Stimulated activated CD4-positive, alpha-beta T cell treated with anti-CD3 and anti-CD28 coated beads, Interleukin-2, amount 100 ng/mL, for 4 hours (primary cell): ENCODE results near the gene DPEP3.

Source experiments
- DNase-seq: peaks from one replicate; pipeline ENCODE4 v3.0.0-alpha.2; 2020; ENCODE audit warnings: low read depth

The DPEP3 gene

DNA sequence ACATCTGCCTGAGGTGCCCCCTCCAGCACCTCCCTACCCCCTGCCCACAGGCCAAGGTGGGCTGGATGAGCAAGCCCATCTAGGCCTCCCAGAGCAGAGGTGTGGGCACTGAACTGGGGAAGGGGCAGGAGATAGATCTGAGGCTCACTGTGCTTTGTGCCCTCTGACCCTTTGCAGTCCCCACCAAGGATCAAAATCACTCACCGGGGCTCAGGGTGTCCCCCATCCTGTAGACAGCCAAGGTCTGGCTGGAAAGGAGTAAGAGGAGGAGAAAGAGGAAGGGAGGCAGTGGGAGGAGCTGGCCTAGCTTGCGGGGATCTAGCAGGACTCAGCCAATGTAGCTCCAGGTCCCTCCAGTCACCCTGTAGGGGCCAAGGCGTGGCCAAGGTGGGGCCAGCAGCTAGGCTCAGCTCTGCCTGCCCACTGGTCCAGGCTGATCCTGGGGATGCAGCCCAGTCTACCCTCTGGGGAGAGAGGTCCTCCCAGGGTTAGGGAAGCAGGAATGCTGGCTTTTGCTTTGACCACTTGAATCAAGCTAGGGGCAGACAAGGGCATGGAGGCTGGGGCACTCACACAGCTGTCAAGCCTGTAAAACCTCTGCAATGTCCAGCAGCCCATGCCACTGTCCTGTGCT lies 13.6 kb downstream of the DPEP3 start:
- no peak for DNase-seq

DNA sequence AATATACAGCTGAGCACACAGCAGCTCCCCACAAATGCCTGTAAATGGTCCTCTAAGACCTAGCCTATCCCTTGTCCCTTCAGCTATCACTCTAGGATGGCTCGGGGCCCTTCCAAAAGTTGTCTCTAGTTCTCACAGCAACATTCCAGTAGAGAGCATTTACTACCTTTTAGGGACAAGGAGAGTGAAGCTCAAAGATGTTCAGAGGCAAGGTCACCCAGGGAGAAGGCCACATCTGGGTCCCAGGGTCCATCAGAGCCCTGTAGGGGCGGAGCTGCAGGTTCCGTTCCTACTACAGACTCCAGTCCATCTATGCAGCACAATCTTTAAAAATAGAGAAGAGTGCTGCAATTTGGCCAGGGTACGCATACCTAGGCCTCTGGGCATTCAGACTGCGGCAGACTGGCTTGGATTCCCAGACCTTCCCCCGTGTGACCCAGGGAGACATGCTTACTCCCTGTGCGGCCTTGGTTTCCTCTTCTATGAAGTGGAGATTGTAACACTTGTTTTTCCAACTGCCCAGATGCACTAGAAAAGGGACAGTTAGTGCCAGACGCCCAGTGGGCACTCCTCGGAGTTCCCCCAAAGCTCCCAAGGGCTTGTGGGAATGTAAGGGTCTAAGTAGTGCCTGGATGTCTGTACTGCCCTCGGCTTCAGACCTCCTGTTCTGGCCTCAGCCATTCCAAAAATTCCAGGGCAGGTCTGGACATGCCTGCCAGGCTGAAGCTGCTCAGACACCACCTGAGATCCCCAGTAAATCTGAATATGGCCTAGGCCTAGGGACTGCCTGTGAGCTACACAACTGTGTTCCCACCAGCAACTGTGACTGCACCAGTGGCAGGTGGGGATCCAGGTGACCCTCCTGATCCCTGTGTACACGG lies 14.4 kb downstream of the DPEP3 start:
- DNase-seq, result no peak

DNA sequence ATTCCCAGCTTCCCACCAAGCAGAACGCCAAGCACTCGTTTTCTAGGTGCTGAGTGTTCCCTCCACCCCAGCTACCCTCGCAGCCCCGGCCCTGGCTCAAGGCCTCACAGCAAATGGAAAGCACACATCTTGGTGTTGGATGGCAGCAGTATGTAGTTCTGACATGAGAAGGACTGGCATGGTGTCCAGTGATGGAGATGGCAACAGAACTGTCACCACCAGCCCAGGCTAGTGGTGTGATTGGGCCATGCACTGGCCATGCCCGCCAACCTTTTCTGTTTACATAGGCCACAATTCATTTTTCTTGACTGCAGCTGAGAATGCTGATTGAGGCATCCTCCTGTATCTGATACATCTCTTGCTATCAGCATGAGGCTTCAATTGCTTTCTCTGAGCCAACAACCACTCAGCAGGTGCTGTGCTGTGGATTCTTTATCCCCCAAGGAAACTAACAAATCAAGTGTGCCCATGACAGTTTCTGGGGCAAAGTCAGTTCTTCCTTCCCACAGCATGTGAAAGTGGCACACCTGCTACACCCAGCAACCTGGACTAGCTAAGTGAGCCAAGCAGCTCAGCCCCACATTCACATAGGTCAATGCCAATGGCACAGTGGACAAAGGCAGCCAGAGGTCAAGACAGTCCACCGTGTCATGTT lies 15.7 kb downstream of the DPEP3 start:
- DNase-seq, result no peak

DNA sequence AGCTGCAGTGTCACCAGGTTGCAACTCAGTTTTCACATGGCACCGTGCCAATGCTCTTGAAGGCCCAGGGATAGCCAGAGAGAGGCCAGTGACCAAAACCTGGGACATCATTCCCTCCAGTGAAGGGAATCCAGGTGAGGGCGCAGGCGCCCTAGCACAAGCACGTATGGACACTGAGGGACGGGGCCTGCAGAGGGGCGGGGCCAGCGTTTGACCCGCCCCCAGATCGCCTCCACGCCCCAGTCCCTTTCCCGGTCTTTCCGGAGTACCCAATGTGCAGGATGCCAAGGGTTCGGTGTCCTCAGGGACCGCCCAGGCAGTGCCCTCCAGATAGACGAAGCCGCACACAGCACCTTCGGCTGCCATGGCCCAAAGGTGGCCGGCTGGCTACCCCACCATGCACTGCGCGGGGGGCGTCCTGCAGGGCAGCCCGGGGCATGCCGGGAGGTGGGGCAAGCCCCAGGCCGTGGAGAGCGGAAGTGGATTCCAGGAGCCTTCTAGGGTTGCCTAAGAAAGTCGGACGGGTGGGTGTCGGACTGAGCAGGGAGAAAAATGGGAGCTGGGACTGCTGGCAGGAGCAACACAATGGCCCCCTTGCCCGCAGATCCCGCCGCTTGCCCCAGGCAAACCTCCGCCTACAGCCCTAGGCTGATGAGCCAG lies 16.5 kb downstream of the DPEP3 start:
- no peak for DNase-seq

DNA sequence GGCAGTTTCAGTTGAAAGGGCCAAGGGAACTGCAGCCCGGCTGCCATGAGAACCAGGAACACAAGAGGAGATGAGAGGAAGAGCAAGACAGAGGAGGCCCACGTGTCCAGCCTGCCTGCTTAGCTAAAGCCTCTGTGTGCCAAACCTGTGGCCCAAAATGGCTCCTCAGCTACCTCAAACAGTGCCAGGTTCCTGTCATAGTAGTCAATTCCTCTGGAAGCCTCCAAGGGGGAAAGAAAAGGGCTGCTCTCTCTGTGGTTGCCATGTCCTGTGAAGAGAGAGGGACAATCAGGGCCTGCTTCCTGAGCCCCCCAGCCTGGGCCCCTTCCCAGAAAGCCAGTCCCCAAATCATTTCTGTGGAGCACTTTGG lies 17.0 kb downstream of the DPEP3 start:
- no peak for DNase-seq

DNA sequence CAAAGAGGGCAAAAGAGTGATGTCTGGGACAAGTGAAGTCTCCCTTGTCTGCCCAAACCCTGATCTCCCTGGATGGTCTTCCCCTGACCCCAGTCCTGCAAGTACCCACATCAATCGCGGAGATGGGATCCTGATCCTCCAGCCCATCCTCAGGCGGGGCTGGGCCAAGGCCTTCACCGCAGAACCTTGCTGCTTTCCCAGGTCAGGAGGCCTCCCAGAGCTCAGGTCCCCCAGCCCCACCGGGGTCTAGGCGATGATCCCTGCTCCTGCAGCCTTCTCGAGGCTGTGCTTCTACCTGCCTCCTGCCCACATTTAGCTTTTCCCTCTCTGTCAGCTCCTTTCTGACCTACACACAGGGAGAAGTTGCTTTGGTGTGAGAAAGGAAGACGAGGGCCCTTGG lies 18.2 kb downstream of the DPEP3 start:
- DNase-seq, result no peak

DNA sequence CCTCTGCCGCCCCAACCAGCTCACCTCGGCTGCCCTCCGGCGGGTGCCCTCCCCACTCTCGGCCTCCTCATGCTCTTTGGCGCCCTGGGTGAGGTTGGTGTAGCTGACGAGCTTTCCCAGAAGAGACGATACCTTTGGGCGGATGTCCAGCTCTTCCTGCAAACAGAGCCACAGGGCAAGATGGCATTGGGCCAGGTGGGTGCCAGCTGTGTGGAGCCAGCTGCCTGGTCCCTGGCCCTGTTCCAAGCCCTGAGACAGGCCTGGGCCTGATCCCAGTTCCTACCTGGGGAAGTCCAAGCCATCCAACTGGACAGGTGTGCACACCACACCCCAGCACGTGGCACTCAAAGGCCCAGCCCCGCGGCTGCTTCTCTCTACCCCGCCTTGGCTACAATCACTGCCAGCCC lies 18.7 kb downstream of the DPEP3 start:
- DNase-seq, result no peak

DNA sequence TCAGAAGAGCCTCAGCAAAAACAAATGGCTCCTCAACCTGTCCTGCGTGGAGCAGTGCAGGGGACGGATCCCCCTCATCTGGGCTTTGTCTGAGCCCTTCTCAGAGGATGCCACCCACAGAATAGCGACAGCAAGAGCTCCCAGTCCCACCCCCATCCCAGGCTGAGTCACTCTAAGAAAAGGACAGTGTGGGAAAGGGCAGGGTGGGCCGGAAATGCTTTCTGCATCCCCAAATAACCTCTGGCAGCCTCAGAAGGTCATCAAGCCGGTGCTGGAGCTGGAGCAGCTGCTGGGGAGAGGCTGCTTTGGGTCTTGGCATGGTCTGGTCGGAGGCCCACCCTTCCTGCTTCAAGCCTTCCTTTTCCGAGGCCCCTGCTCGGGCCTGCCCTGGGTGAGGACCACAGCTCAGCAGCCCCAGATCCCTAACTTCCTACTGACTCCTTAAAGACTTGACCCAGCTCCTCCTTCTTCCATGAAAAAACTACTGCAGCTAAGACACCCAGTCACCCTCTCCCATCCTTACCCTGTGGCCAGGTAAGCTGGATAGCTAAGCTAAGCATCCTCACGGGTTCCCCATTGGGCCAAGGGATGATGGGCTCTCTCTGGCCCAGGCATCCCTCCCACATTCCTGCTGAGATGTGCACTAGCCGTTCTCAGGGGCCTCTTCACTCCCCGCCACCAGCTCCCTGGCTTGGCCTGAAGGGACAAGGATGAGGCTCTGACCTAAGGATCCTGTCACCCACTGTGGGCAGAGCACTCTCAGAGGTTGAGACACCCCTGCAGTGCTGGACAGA lies 20.6 kb downstream of the DPEP3 start:
- DNase-seq, result no peak

DNA sequence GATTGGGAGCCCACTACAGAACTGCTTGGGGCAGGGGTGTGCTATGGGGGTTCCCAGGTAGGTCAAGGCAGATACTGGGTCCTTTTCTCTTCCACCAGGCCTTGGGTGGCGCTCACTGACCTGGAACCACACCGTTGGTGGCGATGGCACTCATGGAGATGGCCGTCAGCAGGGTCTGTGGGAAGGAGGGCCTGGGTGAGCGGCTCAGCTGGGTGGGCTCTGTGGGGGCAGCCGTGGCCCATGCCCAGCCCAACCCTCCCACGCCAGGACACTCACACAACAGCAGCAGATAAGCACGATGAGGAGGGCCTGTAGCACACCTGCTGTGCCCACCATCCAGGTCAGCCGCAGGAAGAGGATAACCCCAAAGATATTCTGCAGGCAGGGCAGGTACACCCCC lies 22.7 kb downstream of the DPEP3 start:
- no peak for DNase-seq

DNA sequence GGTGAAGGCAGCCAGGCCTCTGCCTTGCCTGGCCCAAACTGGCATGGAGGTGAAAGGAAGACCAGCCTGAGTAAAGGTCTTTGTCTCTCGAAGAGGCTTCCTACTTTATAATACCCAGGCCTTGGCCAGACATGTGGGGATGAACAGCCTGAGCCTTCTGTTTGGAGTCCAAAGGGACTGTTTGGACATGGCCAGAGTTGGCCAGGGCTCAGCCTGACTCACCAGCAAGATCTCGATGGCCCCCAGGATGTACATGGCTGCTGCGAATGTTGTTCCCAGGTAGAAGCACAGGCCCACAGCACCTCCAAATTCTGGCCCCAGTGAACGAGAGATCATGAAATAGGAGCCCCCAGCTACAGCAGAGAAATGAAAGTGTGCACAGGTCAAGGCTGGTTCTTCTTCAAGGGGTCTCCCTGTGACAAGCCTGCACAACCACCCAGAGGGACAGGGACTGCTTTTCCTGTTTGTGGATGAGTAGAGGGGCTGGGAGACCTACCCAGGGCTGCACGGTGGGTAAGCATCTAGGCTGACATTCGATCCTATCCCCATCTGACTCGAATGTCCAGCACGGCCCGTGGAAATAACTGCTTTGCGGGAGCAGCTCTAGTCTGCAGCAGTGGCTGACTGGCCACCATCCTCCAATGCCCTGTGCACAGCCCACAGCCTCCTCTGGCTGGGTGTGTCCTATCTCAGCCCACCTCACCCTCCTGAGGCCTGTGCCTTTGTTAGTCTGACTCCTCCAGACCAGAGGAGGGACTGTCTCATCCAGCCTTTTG lies 25.7 kb downstream of the DPEP3 start:
- DNase-seq, result no peak

DNA sequence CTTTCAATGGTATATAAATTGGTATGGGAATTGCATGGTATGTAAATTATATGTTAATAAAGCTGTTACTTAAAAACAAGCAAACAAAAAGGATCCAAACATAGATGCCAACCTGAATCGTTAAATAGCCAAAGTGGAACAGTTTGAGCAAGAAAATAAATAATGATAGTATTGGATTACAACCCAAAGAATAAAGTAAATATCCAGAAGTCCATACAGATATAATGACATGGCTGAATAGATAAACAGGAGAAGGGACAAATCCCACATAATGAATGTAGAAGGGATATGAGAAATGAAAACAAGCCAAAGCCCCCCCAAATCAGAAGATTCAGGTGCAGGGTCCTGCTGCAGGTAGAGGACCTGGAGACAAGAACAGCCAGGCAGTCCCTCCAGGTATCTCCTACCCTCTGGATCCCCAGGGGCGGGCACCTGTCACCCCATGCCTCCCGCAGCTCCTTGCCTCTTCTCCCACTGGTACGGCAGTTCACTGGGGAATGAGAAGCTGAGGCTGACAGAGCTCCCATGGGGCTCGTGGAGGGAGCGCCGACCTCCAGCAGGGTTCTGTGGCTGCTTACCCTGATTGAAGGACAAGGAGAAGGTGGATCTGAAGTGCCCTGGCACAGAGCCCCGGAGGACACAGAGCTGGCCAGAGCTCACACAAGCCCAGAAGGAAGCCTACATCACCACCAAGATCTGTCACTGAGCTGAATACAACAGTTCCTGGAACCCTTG lies 26.5 kb downstream of the DPEP3 start:
- no peak for DNase-seq

DNA sequence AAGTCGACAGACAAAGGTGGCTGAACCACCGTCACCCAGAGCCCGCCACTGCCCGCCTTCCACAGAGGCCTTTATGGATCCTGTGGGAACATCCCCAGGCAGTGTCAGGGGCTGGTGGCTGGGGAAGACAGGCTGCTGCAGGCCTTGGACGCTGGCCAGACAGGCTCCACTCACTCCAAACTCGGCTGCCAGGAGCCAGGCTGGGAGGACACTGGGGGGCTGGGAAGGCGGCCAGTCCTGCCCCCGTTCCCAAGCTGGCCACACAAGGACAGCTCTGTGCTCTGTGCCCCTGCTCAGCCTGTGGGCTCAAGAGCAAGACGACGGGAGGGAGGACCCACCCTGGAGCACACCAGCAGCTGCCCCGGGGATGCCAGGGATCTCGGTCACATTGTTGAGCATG lies 28.8 kb downstream of the DPEP3 start:
- DNase-seq, result no peak

DNA sequence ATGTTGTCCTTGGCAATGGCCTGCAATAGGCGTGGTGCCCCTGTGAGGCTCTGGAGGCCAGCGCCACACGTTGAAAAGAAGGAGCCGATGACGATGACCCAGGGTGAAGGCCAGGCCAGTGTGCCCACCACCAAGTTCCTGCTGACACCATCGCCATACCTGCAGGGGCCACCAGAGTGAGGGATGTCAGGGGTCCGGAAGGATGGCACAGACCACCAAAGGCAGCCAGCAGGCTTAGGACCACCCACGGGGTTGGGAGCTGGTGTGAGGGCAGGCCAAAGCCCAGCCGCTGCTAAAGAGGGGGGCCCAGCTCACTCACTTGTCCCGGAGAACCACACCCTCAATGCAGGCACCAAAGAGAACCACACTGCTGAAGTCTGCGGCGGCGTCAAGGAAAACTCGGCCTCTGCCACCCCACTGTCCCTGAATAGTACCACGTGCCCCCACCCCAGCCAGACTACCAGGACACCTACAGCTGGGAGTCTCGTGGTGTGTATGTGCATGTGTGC lies 29.9 kb downstream of the DPEP3 start:
- DNase-seq, result no peak

DNA sequence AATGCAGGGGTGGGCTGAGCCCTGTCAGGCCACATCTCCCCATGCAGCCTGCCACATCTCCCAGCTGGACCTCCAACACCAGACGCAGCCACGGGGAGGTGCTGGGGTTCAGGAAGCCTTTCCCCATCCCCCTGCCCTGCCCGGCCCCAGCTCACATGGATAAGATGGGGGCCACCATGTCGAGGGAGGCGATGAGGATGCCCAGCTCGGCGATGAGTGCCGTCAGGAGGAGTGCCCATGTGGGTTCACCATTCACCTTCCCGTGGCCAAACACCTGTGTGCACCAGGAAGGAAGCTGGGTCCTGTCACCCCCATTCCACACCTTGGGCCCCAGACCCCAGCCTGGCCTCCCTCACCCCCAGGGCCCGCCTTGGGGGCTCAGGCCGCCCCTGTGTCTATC lies 30.7 kb downstream of the DPEP3 start:
- no peak for DNase-seq

DNA sequence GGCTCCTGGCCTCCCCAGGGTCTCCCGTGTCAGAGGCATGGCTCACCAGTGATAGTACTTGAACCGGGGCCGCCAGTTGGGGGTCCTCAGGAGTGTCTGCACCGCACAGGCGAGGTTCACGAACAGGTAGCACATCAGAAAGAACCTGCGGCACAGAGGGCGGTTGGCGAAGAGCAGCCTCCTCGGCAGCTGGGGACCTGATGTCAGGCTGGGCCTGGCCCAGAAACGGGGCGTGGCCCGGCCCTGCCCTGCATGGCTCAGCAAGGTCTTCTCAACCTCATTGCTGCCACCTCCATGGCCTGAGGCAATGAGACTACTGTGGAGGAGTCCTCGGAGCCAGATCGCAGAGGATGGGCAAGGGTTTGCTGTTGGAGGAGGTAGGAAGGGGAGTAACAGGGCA lies 32.3 kb downstream of the DPEP3 start:
- DNase-seq, result no peak

DNA sequence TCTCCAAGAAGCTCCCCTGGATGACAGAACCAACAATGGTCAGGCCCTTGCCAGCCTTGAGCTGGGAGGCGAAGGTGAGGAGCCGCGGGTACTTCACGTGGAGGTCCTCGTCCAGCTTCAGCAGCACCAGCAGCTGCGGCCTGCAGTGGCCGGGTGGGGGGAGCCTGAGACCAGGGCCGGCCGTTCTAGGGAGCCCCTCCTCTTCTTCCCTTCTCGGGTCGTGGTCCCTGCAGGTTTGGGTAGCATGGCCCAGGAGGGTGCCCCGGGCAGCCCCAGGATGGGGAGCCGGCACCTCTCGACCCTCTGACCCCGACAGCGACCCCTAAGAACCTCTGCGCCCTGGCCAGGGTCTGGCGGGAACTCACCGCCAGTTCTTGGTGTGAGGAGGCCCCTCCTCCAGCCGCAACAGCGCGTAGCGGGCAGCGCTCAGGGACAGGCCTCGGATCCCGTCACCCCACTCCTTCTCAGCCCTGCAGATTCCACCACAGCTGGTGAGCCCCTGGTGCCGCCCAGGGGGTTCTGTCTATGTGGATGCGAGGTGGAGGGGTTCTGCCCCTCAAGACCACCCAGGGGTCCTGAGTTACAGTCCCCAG lies 33.2 kb downstream of the DPEP3 start:
- no peak for DNase-seq

DNA sequence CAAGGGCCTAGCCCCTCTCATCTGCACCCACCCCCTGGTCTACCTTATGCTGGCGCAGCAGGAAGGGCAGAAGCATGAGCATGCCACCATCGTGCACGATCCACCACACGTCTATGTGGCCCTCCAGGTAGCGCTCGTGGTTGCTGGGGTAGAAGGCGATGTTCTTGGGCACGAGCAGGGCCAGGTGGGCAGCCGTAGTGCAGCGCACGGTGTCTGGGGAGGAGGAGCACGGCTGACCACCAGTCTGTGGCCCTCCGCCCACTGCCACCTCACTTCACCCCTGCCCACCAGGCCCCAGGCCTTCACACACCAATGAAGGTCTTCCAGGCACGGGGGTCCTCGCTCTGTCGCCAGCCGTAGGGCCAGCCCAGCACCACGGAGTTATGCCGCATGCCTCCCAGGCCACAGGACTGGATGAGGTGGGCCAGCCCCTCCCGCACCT lies 34.1 kb downstream of the DPEP3 start:
- no peak for DNase-seq

DNA sequence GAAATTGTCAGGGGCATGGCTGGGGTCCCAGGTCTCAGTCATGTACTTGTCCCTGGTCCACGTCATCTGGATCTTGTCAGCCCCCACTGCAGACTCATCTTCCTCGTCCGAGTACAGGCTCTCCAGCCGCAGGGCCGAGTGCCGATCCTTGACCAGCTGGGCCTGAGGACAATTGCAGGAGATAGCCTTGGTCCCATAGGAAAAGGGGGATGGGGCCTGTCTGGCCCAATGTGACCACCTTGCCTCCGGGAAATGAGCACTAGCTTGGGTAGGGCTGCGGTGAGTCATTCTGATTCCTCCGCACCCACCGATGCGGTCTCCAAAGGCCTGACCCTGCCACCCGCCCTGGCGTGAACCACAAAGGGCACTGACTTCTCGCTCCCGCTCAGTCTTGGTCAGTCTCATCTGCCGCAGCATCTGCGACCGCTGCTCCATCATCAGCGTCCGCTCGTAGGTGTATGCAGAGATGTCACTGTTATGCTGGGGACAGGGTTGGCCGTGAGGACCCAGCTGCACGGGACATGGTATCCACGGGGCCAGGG lies 34.8 kb downstream of the DPEP3 start:
- no peak for DNase-seq

DNA sequence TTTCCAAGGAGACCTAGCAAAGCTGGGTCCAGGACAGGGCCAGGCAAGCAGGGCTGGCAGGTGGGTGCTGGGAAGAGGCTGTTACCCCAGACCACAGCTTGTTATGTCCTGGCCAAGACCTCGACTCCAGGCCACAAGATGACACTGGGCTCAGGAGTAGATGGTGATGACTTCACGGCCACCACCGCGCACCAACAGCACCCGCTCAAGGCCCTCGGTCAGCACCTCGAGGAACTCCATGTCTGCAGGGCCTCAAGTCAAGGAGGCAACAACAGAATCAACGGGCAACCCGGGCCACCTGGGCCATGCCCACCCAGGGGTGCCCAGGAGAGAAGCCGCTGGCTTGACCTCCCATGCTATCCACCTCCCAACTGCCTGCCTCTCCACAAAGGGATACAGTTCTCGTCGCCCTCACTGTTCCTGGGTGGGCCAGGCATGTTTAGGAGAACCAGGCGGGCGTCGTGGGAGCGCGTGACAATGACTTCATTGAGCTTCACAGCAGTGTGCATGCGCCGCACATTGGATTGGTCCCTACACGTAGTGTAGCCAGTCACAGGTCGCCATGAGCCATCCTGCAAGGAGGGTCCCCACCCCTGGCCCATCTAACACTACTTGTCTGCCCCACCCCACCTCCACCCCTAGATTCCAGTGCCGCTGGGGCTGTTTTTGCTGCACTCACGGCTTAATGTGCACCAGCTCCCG lies 35.5 kb downstream of the DPEP3 start:
- no peak for DNase-seq
